ENCODE results near the gene FUBP1.
"Not testable (repeated sequence)": the region's sequence is repeated elsewhere in the genome, so short reads cannot be mapped to it uniquely, and the experiment has no call there.

Gene FUBP1

GRCh38 chr1:77925956-77926355, 52.9 kb downstream of the FUBP1 start:
- Histone ChIP-seq H3F3A (ENCODE audit: insufficient read depth, low read length) (0 out of 2 replicates have a peak, but pooled peaks cover 3% of the 10 kb centered on the region), H4K20me1 (ENCODE audit: insufficient read depth, low read length) (no peaks in the 10 kb centered on the region), H2AFZ (ENCODE audit: low read length) (no peak overlapping the region), H3K27ac (ENCODE audit: low read length) (no peak overlapping the region), H3K4me3 (ENCODE audit: low read length) (no peak overlapping the region), H3K79me2 (ENCODE audit: low read length) (no peaks in the 10 kb centered on the region), H3K9me3 (replicated peaks; ENCODE audit: insufficient read depth, low read length) (no peaks in the 10 kb centered on the region), H3K4me2 (ENCODE audit: low read depth, low read length) (no peak overlapping the region), H3K36me3 (replicated peaks; ENCODE audit: insufficient read depth, low read length) (no peaks in the 10 kb centered on the region), H3K9ac (ENCODE audit: low read length) (no peak overlapping the region), H3K9me2 (replicated peaks; ENCODE audit: insufficient read depth, low read length) (no peaks in the 10 kb centered on the region), H3K4me1 (ENCODE audit: low read length) (no peaks in the 10 kb centered on the region), H3K27me3 (replicated peaks; ENCODE audit: insufficient read depth, low read length) (peaks cover 5% of the 10 kb centered on the region; the same call in 1 of the 2 replicates)
- TF ChIP-seq EZH2 (optimal IDR thresholded peaks at IDR 0.05; ENCODE audit: low read depth, low read length) (no peak), CTCF (IDR thresholded peaks at IDR 0.05; ENCODE audit: low read length) (no peak), EZH2phosphoT487 (IDR thresholded peaks at IDR 0.05; ENCODE audit: low read length) (no peak)
- no peak for DNase-seq

- H4K20me1 ChIP-seq (ENCODE audit: insufficient read depth, low read length) = no peaks in the 10 kb centered on the region
- no peaks in the 10 kb centered on the region for H3K9me3 ChIP-seq (replicated peaks; ENCODE audit: insufficient read depth, low read length)
- H3K9me2 ChIP-seq (replicated peaks; ENCODE audit: insufficient read depth, low read length) = no peaks in the 10 kb centered on the region
- no peak for DNase-seq
- no peaks in the 10 kb centered on the region for H3K36me3 ChIP-seq (replicated peaks; ENCODE audit: insufficient read depth, low read length)
- no peak overlapping the region for H3K9ac ChIP-seq (ENCODE audit: low read length)
- TF ChIP-seq EZH2phosphoT487 (IDR thresholded peaks at IDR 0.05; ENCODE audit: low read length) (no peak), EZH2 (optimal IDR thresholded peaks at IDR 0.05; ENCODE audit: low read depth, low read length) (no peak), CTCF (IDR thresholded peaks at IDR 0.05; ENCODE audit: low read length) (no peak)
- H3F3A ChIP-seq (ENCODE audit: insufficient read depth, low read length) = 0 out of 2 replicates have a peak, but pooled peaks cover 3% of the 10 kb centered on the region
- no peak overlapping the region for H3K27ac ChIP-seq (ENCODE audit: low read length)
- H3K27me3 ChIP-seq (replicated peaks; ENCODE audit: insufficient read depth, low read length) = peaks cover 5% of the 10 kb centered on the region; the same call in 1 of the 2 replicates
- no peaks in the 10 kb centered on the region for H3K4me1 ChIP-seq (ENCODE audit: low read length)
- H3K79me2 ChIP-seq (ENCODE audit: low read length) = no peaks in the 10 kb centered on the region
- H3K4me3 ChIP-seq (ENCODE audit: low read length) = no peak overlapping the region
- H3K4me2 ChIP-seq (ENCODE audit: low read depth, low read length) = no peak overlapping the region
- H2AFZ ChIP-seq (ENCODE audit: low read length) = no peak overlapping the region
Measured at GRCh38 chr1:77925518-77925917, 53.4 kb downstream of the FUBP1 start.

GRCh38 chr1:77918918-77919317, 60.0 kb downstream of the FUBP1 start:
- H4K20me1 ChIP-seq (ENCODE audit: insufficient read depth, low read length); H3K79me2 ChIP-seq (ENCODE audit: low read length); H3K4me2 ChIP-seq (ENCODE audit: low read depth, low read length); H3K4me3 ChIP-seq (ENCODE audit: low read length); H2AFZ ChIP-seq (ENCODE audit: low read length); H3K9ac ChIP-seq (ENCODE audit: low read length); H3K4me1 ChIP-seq (ENCODE audit: low read length); H3F3A ChIP-seq (ENCODE audit: insufficient read depth, low read length); DNase-seq; H3K27ac ChIP-seq (ENCODE audit: low read length); H3K9me3 ChIP-seq (replicated peaks; ENCODE audit: insufficient read depth, low read length); H3K36me3 ChIP-seq (replicated peaks; ENCODE audit: insufficient read depth, low read length); H3K27me3 ChIP-seq (replicated peaks; ENCODE audit: insufficient read depth, low read length); H3K9me2 ChIP-seq (replicated peaks; ENCODE audit: insufficient read depth, low read length): not testable (repeated sequence)

GRCh38 chr1:77910116-77910515, 68.8 kb downstream of the FUBP1 start:
- no peak for DNase-seq
- no peak overlapping the region for H3K4me3 ChIP-seq (ENCODE audit: low read length)
- no peak overlapping the region for H3K9ac ChIP-seq (ENCODE audit: low read length)
- H3K9me3 ChIP-seq (replicated peaks; ENCODE audit: insufficient read depth, low read length) = no peaks in the 10 kb centered on the region
- no peaks in the 10 kb centered on the region for H3K27me3 ChIP-seq (replicated peaks; ENCODE audit: insufficient read depth, low read length)
- H3K4me1 ChIP-seq (ENCODE audit: low read length) = no peaks in the 10 kb centered on the region
- no peak overlapping the region for H2AFZ ChIP-seq (ENCODE audit: low read length)
- no peaks in the 10 kb centered on the region for H3K9me2 ChIP-seq (replicated peaks; ENCODE audit: insufficient read depth, low read length)
- H3K4me2 ChIP-seq (ENCODE audit: low read depth, low read length) = no peak overlapping the region
- no peaks in the 10 kb centered on the region for H3K79me2 ChIP-seq (ENCODE audit: low read length)
- no peak overlapping the region for H3K27ac ChIP-seq (ENCODE audit: low read length)
- no peaks in the 10 kb centered on the region for H4K20me1 ChIP-seq (ENCODE audit: insufficient read depth, low read length)
- H3K36me3 ChIP-seq (replicated peaks; ENCODE audit: insufficient read depth, low read length) = no peaks in the 10 kb centered on the region
- no peaks in the 10 kb centered on the region for H3F3A ChIP-seq (ENCODE audit: insufficient read depth, low read length)
- TF ChIP-seq CTCF (IDR thresholded peaks at IDR 0.05; ENCODE audit: low read length) = no peak
- TF ChIP-seq EZH2 (optimal IDR thresholded peaks at IDR 0.05; ENCODE audit: low read depth, low read length) = no peak
- no peak for TF ChIP-seq EZH2phosphoT487 (IDR thresholded peaks at IDR 0.05; ENCODE audit: low read length)
